Panc1 (cell line): ENCODE results near the gene NT5C2. TPM values are rescaled to one million over a fixed set of nuclear protein-coding genes. Genes with fewer than 3 reads are reported as not detected.

Source experiments
- ATAC-seq: fragments of 200-7000 bp; cut with Tn5 transposase; 2 replicates; pipeline ENCODE4 v1.9.1; 2020; ENCODE audit warnings: mild to moderate bottlenecking, moderate library complexity
- BruUV-seq: library from RNA; stranded (reverse); fragments of 400-500 nt; replicated peaks from 2 replicates; lab custom pipeline; 2021; lab: Mats Ljungman, UMichigan
- CTCF ChIA-PET: fragments of 300-600 bp; sonication (Branson Sonifier 250); formaldehyde crosslinking; loops from one replicate; lab custom pipeline; 2022; ENCODE audit warnings: antibody characterized with exemption; lab: Charles Lee
- POLR2A ChIA-PET: fragments of 300-600 bp; sonication (Branson Sonifier 250); formaldehyde crosslinking; loops from one replicate; lab custom pipeline; 2022; ENCODE audit warnings: antibody characterized with exemption; lab: Charles Lee
- DNase-seq: peaks from one replicate; pipeline ENCODE4 v3.0.0-alpha.2; 2010; ENCODE audit warnings: low read depth, low spot score
- H3K27ac ChIP-seq: 2 replicates; pipeline ENCODE4 v1.5.1; 2011; ENCODE audit warnings: mild to moderate bottlenecking, low read length, inconsistent platforms
- H3K27me3 ChIP-seq: fragments of 200-500 bp; sonication (Bioruptor generic); 2 replicates; pipeline ENCODE4 v1.6.0; 2014; ENCODE audit warnings: low read length, inconsistent platforms; ENCODE audit not compliant: control insufficient read depth, insufficient read depth
- H3K36me3 ChIP-seq: fragments of 200-500 bp; sonication (Bioruptor generic); 2 replicates; pipeline ENCODE4 v1.5.1; 2014; ENCODE audit warnings: inconsistent platforms, mild to moderate bottlenecking, low read length, moderate library complexity; ENCODE audit not compliant: control insufficient read depth, insufficient read depth
- H3K4me1 ChIP-seq: 2 replicates; pipeline ENCODE4 v1.5.1; 2011; ENCODE audit warnings: inconsistent platforms, mild to moderate bottlenecking, low read length, moderate library complexity; ENCODE audit not compliant: control insufficient read depth, insufficient read depth
- H3K4me3 ChIP-seq, 2 experiments: 2 replicates each; pipeline ENCODE4 v1.5.1; 2011 to 2012; ENCODE audit warnings: low read depth in 2 of 2, low read length in 2 of 2, mild to moderate bottlenecking in 2 of 2, inconsistent platforms in 1 of 2, moderate library complexity in 1 of 2
- H3K9me3 ChIP-seq: fragments of 200-500 bp; sonication (Bioruptor generic); 2 replicates; pipeline ENCODE4 v1.5.1; 2014; ENCODE audit warnings: low read depth, mild to moderate bottlenecking, inconsistent platforms, low read length, moderate library complexity; ENCODE audit not compliant: control insufficient read depth, insufficient read depth
- CTCF ChIP-seq: fragments of 450-650 bp; IDR thresholded peaks from 2 replicates; pipeline ENCODE4 v1.5.1; 2017; ENCODE audit warnings: mild to moderate bottlenecking
- POLR2AphosphoS5 ChIP-seq: IDR thresholded peaks from 2 replicates; pipeline ENCODE4 v1.6.1; 2012; ENCODE audit warnings: mild to moderate bottlenecking, low read depth, low read length, moderate library complexity
- REST ChIP-seq, 2 experiments: IDR thresholded peaks; 2 replicates each; pipeline ENCODE4 v1.6.1; 2011 to 2012; ENCODE audit warnings: low read depth in 2 of 2, control low read depth in 1 of 2, low read length in 1 of 2, mild to moderate bottlenecking in 1 of 2, moderate library complexity in 1 of 2; ENCODE audit not compliant: insufficient read depth in 1 of 2
- SIN3A ChIP-seq: IDR thresholded peaks from 2 replicates; pipeline ENCODE4 v1.6.1; 2012; ENCODE audit warnings: low read depth, mild to moderate bottlenecking, low read length, moderate library complexity, borderline replicate concordance; ENCODE audit not compliant: insufficient read depth
- TCF7L2 ChIP-seq: IDR thresholded peaks from 2 replicates; pipeline ENCODE4 v1.6.1; 2011; ENCODE audit warnings: mild to moderate bottlenecking, low read depth, low read length, inconsistent platforms
- in situ Hi-C: cut with HindIII; loops from 2 replicates; pipeline ENCODE4 v1.10.0; 2016; ENCODE audit warnings: low sequenced_read_pairs, low pct_unique_long_range_greater_than_20kb
- intact Hi-C: fragments of 100-400 bp; cut with micrococcal nuclease; formaldehyde crosslinking; loops from one replicate; pipeline ENCODE4 v1.10.0; 2022; ENCODE audit not compliant: unreplicated experiment
- total RNA-seq: library from RNA; stranded (reverse); gene quantifications from one replicate; pipeline ENCODE4 v1.2.1, GENCODE V29; 2021; ENCODE audit not compliant: unreplicated experiment

Gene NT5C2
- total RNA-seq, 1 experiment from 2014 or later = 150 TPM

DNA sequence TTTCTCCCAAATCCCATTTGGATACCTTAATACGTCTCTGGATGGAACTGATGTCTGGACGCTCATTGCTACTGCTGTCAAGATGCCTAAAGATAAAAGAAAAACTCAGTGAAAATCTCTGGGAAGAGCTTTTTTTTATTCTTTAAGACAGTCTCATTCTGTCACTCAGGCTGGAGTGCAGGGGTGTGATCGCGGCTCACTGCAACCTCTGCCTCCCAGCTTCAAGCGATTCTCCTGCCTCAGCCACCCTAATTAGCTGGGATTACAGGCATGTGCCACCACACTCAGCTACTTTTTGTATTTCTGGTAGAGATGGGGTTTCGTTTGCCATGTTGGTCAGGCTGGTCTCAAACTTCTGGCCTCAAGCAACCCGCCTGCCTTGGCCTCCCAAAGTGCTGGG, 102.2 kb downstream of the NT5C2 start:
- intact Hi-C loops = no loop called here
- CTCF ChIA-PET = no interaction called here
- in situ Hi-C loops = no loop called here

GRCh38 chr10:103089493-103089892, 103.6 kb downstream of the NT5C2 start:
- in situ Hi-C loops = no loop called here
- intact Hi-C loops = no loop called here
- Histone ChIP-seq H3K36me3 (peaks cover 82% of the 10 kb centered on the region), H3K27me3 (no peaks in the 10 kb centered on the region), H3K4me3 (no peak overlapping the region), H3K4me1 (no peaks in the 10 kb centered on the region), H3K9me3 (no peaks in the 10 kb centered on the region), H3K27ac (no peak overlapping the region)
- DNase-seq (no peak), ATAC-seq (no peak)
- ChIA-PET POLR2A (interaction anchor here (0.6 to 0.9 kb wide), 2 partner anchors 314 to 777 kb away, joined by 3 to 6 read pairs; no protein-coding TSS in a partner anchor), CTCF (no interaction called here)
- TF ChIP-seq SIN3A = no peak
- TF ChIP-seq POLR2AphosphoS5 = no peak
- TF ChIP-seq REST (IDR thresholded peaks at IDR 0.05; ENCODE audit: insufficient read depth in 1 of 2, low read depth in 2 of 2, low read length in 1 of 2) = no peak
- TF ChIP-seq CTCF = no peak
- TF ChIP-seq TCF7L2 = no peak
- no TSS peak for BruUV-seq

More for the DNA sequence above, 102.2 kb downstream of the NT5C2 start:
- no peaks in the 10 kb centered on the region for H3K27me3 ChIP-seq
- no peak overlapping the region for H3K4me3 ChIP-seq
- H3K9me3 ChIP-seq = no peaks in the 10 kb centered on the region
- ATAC-seq (no peak), DNase-seq (no peak)
- POLR2A ChIA-PET = interaction anchor here (0.6 kb wide), 1 partner anchor 26 kb away, joined by 8 read pairs; no protein-coding TSS in a partner anchor
- H3K4me1 ChIP-seq = no peaks in the 10 kb centered on the region
- BruUV-seq = no TSS peak
- H3K36me3 ChIP-seq = peaks cover 80% of the 10 kb centered on the region
- no peak overlapping the region for H3K27ac ChIP-seq
- TF ChIP-seq CTCF = no peak
- no peak for TF ChIP-seq REST (IDR thresholded peaks at IDR 0.05; ENCODE audit: insufficient read depth in 1 of 2, low read depth in 2 of 2, low read length in 1 of 2)
- TF ChIP-seq SIN3A = no peak
- no peak for TF ChIP-seq POLR2AphosphoS5
- no peak for TF ChIP-seq TCF7L2
